ENCODE data around the gene EXPH5.

Gene EXPH5

DNA sequence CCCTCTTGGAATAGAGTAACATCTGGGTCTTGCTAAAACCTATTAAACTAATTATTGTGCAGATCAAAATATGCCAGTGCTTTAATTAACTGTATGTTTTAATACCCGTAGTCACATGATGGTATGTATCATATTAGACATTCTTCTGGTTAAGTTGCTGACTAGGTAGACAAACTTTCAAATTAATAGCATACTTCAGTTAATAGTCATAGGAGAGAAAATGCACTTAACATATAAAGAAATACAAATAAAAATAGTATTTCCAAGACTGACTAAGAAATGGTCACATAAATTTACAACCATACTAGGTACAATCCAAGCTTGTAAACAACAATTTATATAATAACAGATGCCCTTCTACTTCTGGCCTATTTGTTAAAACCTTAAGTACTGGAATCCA lies 7.6 kb upstream of the EXPH5 start:
- no peak overlapping the region for H3K4me3 ChIP-seq (ENCODE audit: low read length)
- no peak for DNase-seq
- no peaks in the 10 kb centered on the region for H3K27me3 ChIP-seq (replicated peaks; ENCODE audit: insufficient read depth, low read length)
- H3K79me2 ChIP-seq (ENCODE audit: low read length): no peaks in the 10 kb centered on the region
- H3K9me3 ChIP-seq (replicated peaks; ENCODE audit: insufficient read depth, low read length): no peaks in the 10 kb centered on the region
- H3K4me2 ChIP-seq (ENCODE audit: low read depth, low read length): no peak overlapping the region
- H3K4me1 ChIP-seq (ENCODE audit: low read length): no peaks in the 10 kb centered on the region
- H3K9ac ChIP-seq (ENCODE audit: low read length): no peak overlapping the region
- H3K27ac ChIP-seq (ENCODE audit: low read length): no peak overlapping the region
- TF ChIP-seq, protein P1, sequence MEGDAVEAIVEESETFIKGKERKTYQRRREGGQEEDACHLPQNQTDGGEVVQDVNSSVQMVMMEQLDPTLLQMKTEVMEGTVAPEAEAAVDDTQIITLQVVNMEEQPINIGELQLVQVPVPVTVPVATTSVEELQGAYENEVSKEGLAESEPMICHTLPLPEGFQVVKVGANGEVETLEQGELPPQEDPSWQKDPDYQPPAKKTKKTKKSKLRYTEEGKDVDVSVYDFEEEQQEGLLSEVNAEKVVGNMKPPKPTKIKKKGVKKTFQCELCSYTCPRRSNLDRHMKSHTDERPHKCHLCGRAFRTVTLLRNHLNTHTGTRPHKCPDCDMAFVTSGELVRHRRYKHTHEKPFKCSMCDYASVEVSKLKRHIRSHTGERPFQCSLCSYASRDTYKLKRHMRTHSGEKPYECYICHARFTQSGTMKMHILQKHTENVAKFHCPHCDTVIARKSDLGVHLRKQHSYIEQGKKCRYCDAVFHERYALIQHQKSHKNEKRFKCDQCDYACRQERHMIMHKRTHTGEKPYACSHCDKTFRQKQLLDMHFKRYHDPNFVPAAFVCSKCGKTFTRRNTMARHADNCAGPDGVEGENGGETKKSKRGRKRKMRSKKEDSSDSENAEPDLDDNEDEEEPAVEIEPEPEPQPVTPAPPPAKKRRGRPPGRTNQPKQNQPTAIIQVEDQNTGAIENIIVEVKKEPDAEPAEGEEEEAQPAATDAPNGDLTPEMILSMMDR (IDR thresholded peaks at IDR 0.05; ENCODE audit: low read length): no peak
- TF ChIP-seq EZH2phosphoT487 (IDR thresholded peaks at IDR 0.05; ENCODE audit: low read length) (no peak), EZH2 (optimal IDR thresholded peaks at IDR 0.05; ENCODE audit: low read depth, low read length) (no peak)
- no peak overlapping the region for H2AFZ ChIP-seq (ENCODE audit: low read length)
- no peaks in the 10 kb centered on the region for H3K9me2 ChIP-seq (replicated peaks; ENCODE audit: insufficient read depth, low read length)
- no peaks in the 10 kb centered on the region for H3K36me3 ChIP-seq (replicated peaks; ENCODE audit: insufficient read depth, low read length)
- no peaks in the 10 kb centered on the region for H3F3A ChIP-seq (ENCODE audit: insufficient read depth, low read length)
- no peaks in the 10 kb centered on the region for H4K20me1 ChIP-seq (ENCODE audit: insufficient read depth, low read length)

DNA sequence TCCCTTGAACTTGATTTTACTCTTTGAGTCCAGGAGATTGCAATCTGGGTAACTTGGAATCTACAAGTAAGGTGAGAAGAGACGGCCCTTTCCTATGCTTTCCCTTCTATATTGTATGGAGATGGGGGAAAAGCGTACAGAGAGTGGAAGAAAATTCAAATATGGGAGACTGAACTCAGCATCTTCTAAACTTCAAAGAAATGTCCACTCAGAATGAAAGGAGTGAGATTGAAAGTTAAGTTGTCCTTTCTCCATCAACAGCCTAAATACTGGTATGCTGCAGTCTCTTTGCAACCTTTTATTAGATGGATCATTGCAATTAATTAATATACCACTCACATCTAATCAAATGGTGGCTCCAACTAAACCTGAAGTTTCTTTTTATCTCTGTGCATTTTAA lies 6.4 kb upstream of the EXPH5 start:
- no peak for DNase-seq
- no peaks in the 10 kb centered on the region for H3K27me3 ChIP-seq (replicated peaks; ENCODE audit: insufficient read depth, low read length)
- no peaks in the 10 kb centered on the region for H3K79me2 ChIP-seq (ENCODE audit: low read length)
- H3K4me1 ChIP-seq (ENCODE audit: low read length): no peaks in the 10 kb centered on the region
- H3K27ac ChIP-seq (ENCODE audit: low read length): no peak overlapping the region
- H2AFZ ChIP-seq (ENCODE audit: low read length): no peak overlapping the region
- H3K9me3 ChIP-seq (replicated peaks; ENCODE audit: insufficient read depth, low read length): no peaks in the 10 kb centered on the region
- no peaks in the 10 kb centered on the region for H4K20me1 ChIP-seq (ENCODE audit: insufficient read depth, low read length)
- H3K36me3 ChIP-seq (replicated peaks; ENCODE audit: insufficient read depth, low read length): no peaks in the 10 kb centered on the region
- no peaks in the 10 kb centered on the region for H3F3A ChIP-seq (ENCODE audit: insufficient read depth, low read length)
- H3K9me2 ChIP-seq (replicated peaks; ENCODE audit: insufficient read depth, low read length): no peaks in the 10 kb centered on the region
- H3K4me3 ChIP-seq (ENCODE audit: low read length): no peak overlapping the region
- H3K9ac ChIP-seq (ENCODE audit: low read length): no peak overlapping the region
- H3K4me2 ChIP-seq (ENCODE audit: low read depth, low read length): no peak overlapping the region
- TF ChIP-seq, protein P1 (IDR thresholded peaks at IDR 0.05; ENCODE audit: low read length): no peak
- TF ChIP-seq EZH2phosphoT487 (IDR thresholded peaks at IDR 0.05; ENCODE audit: low read length): no peak

DNA sequence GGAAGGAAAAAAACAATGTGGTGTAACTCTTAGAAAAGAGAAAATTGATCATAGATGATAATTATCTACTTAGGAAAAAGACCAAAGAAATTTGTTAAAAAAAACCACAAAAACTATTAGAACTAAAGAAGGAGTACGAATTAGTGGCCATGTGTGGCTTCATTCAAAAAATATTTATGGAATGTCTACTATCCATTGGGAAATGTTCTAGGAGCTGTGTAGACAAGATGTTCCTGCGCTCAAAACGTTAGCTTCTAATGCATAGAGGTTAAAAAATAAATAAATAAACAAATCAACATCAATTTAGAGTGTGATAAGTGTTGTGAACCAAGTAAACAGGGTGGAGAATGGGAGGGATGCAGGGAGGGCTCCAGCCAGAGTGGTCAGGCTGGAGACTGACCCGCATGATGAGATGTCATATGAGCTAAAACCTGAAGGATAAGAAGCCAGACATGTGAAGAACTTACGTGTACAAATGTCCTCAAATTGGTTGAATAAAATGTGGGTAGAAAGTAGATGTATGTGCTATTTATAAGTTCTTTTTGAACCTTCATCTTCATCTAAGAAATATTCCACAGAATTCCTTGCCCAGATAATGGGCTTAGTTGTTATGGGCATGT lies 4.3 kb upstream of the EXPH5 start:
- no peak overlapping the region for H2AFZ ChIP-seq (ENCODE audit: low read length)
- H3K9me3 ChIP-seq (replicated peaks; ENCODE audit: insufficient read depth, low read length): no peaks in the 10 kb centered on the region
- no peaks in the 10 kb centered on the region for H3K9me2 ChIP-seq (replicated peaks; ENCODE audit: insufficient read depth, low read length)
- H3K4me1 ChIP-seq (ENCODE audit: low read length): peaks cover 4% of the 10 kb centered on the region; the same call in 1 of the 2 replicates
- H3F3A ChIP-seq (ENCODE audit: insufficient read depth, low read length): peaks cover 3% of the 10 kb centered on the region; the same call in 1 of the 2 replicates
- H3K27me3 ChIP-seq (replicated peaks; ENCODE audit: insufficient read depth, low read length): no peaks in the 10 kb centered on the region
- no peak overlapping the region for H3K4me3 ChIP-seq (ENCODE audit: low read length)
- no peak for DNase-seq
- H3K36me3 ChIP-seq (replicated peaks; ENCODE audit: insufficient read depth, low read length): no peaks in the 10 kb centered on the region
- H3K4me2 ChIP-seq (ENCODE audit: low read depth, low read length): no peak overlapping the region
- peaks cover under 1% of the 10 kb centered on the region; the same call in 1 of the 2 replicates for H3K79me2 ChIP-seq (ENCODE audit: low read length)
- no peak overlapping the region for H3K9ac ChIP-seq (ENCODE audit: low read length)
- no peak overlapping the region for H3K27ac ChIP-seq (ENCODE audit: low read length)
- TF ChIP-seq, protein P1 (IDR thresholded peaks at IDR 0.05; ENCODE audit: low read length): no peak
- TF ChIP-seq EZH2phosphoT487 (IDR thresholded peaks at IDR 0.05; ENCODE audit: low read length) (no peak), EZH2 (optimal IDR thresholded peaks at IDR 0.05; ENCODE audit: low read depth, low read length) (no peak)
- H4K20me1 ChIP-seq (ENCODE audit: insufficient read depth, low read length): no peaks in the 10 kb centered on the region
